OCI-LY3 (cell line): ENCODE results near the gene NEU1.

Experiments
- EZH2phosphoT487 ChIP-seq: fragments of 200-600 bp; shearing (Covaris generic); IDR thresholded peaks from 2 replicates; pipeline ENCODE4 v1.6.1; 2018; ENCODE audit warnings: antibody characterized with exemption, mixed run types, low read depth
- TF ChIP-seq, protein P1 (sequence below): fragments of 200-600, 300-600 bp; sonication (generic); IDR thresholded peaks from 2 replicates; pipeline ENCODE4 v1.5.1; 2014; ENCODE audit warnings: antibody characterized with exemption, low read length, low read depth

DNA sequence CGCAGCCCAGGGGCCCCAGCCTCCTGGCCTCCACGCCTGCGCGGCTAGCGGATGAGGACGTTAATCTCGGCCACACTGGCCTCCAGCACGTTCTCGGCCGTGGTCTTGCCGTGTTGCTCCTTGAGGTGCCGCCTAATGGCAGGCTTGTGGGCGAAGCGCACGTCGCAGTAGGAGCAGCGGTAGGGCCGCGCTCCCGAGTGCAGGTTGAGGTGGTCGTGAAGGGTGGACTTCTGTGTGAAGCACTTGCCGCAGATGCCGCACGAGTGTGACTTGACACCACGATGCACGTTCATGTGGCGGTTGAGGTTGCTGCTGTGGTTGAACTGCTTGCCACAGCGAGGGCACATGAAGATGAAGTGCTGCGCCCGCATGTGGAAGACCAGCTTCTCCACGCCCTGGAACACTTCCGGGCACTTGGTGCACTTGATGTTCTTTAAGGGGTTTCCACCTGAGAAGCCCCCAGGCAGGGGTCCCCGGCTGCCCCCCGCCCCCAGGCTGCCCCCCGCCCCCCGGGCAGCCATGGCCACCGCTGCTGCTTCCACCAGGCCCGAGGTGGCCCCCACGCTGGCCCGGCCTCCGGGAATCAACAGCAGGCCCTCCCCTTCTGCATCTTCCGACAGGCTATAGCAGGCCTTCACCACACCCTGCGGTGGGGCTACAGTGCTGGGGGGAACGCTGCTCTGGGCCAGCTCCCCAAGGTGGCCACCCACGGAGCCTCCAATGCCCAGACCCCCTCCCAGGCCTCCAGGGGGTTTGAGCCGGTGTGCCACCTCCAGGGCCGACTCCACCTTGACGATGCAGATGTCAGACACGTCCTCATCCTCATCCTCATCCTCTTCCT lies 37.5 kb upstream of the NEU1 start:
- TF ChIP-seq, protein P1, sequence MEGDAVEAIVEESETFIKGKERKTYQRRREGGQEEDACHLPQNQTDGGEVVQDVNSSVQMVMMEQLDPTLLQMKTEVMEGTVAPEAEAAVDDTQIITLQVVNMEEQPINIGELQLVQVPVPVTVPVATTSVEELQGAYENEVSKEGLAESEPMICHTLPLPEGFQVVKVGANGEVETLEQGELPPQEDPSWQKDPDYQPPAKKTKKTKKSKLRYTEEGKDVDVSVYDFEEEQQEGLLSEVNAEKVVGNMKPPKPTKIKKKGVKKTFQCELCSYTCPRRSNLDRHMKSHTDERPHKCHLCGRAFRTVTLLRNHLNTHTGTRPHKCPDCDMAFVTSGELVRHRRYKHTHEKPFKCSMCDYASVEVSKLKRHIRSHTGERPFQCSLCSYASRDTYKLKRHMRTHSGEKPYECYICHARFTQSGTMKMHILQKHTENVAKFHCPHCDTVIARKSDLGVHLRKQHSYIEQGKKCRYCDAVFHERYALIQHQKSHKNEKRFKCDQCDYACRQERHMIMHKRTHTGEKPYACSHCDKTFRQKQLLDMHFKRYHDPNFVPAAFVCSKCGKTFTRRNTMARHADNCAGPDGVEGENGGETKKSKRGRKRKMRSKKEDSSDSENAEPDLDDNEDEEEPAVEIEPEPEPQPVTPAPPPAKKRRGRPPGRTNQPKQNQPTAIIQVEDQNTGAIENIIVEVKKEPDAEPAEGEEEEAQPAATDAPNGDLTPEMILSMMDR: no peak
- TF ChIP-seq EZH2phosphoT487: no peak
